GM19240 (cell line): Measurements from ENCODE around the gene ERCC4.
A peak's percentile ranks its signal among the peaks of the same experiment; 100 is the strongest.
"Not testable (repeated sequence)": the region's sequence is repeated elsewhere in the genome, so short reads cannot be mapped to it uniquely, and the experiment has no call there.

Experiments
- DNase-seq: peaks from one replicate; pipeline ENCODE4 v3.0.0; 2011; ENCODE audit warnings: low spot score; ENCODE audit not compliant: insufficient read length

Gene ERCC4

DNA sequence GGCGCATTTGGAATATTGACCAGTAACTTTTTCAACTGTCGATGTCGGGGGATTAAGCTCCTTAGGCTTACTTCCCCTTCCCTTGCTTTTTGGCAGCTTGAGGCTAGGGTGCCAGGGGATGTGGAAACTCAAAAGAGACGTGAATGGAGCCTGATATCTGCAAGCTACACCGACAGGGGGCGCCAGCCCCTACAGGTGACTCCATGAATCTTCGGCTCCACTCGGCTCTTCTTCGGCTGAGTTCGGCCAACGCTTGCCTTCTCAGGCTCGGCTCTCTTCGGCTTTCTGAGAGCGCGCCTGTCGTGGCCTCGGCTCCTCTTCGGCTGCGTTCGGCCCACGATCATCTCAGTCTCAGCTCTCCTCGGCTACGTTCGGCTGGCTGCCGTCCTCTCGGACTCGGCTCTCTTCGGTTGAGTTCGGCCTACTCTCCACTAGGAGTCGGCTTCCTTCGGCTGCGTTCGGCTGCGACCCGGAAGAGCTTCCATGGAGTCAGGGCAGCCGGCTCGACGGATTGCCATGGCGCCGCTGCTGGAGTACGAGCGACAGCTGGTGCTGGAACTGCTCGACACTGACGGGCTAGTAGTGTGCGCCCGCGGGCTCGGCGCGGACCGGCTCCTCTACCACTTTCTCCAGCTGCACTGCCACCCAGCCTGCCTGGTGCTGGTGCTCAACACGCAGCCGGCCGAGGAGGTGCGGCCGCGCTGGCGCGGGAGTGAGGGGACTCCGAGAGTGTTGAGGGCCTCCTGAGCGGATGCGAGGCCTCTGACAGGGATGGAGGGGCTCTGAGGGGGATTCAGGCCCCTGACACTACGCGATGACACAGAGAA lies at the start of gene ERCC4:
ERCC4 (plus strand) TSS at position 472 of the 827 bp plus-strand sequence; CDS start at position 484, 12 bp downstream.
- DNase-seq: peak; percentile 87

- DNase-seq: no peak
Observed at GRCh38 chr16:13873835-13874438, 46.0 kb upstream of the ERCC4 start.

DNA sequence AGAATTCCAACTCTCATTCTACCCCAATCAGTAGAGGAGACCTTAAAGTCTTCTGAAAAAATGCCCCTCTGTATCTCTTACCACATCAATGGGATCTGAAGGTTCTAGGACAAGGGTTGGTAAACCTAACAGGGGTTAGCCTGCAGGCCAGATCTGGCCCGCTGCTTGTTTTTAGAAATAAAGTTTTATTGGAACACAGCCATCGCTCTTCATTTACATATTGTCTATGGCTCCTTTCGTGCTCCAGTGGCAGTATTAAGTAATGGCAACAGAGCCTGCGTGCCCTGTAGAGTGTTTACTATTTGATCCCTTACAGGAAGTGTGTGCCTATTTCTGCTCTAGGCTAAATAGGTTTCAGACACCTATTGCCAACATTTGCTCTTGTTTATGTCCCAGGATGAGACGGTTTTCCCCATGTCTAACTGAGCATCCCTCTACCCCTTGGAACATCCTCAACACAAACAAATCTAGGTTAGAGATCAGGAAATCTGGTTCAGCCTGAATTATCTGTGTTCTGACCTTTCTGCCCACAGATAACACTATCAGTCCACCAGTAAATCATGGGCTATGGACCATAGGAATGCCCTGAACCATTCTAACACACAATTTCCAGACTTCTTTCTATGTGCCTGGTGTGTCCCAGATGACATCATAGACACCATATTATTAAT lies 44.2 kb upstream of the ERCC4 start:
- DNase-seq: no peak

GRCh38 chr16:13883276-13883675 lies 36.7 kb upstream of the ERCC4 start:
- DNase-seq: no peak

- DNase-seq: no peak
Observed at GRCh38 chr16:13883881-13884280, 36.1 kb upstream of the ERCC4 start.

DNA sequence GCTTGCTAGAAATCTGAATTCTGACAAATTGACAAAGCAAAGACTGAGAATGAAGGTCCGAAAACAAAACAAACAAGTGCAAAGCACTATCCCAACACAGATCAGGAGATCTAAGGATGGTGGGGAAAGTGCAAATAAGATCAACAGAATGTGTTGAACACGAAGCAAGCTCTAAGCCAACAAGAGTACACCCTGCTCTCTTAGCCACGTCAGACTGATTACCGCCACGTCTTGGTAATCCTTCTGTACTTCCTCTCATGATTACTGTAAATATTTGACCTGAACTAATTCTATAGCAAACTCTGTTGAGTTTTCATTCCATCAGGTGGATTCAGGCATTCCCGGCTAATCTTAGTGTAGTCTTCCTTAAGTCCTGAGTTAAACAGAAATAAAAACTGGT lies 34.3 kb upstream of the ERCC4 start:
- DNase-seq: no peak

DNA sequence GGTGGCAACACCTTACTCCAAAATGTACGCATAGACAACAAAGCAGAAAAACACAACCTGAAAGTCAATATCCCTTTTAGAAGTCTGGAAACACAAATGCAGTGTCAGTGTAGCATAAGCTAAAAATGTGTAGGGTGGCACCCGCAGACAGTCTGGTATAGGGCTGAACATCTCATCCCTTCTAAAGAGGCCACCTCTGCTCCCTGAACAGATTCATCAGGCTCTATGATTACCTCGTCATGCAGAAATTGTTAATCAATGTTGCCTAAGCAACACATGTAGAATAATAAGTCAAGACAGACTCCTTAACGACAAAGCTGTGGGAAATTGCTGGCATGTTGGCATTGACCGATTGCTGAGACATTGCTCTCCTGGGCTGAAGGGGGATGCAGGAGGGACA lies 33.3 kb upstream of the ERCC4 start:
- DNase-seq: no peak

- DNase-seq: not testable (repeated sequence)
Observed at GRCh38 chr16:13889323-13889722, 30.6 kb upstream of the ERCC4 start.

DNA sequence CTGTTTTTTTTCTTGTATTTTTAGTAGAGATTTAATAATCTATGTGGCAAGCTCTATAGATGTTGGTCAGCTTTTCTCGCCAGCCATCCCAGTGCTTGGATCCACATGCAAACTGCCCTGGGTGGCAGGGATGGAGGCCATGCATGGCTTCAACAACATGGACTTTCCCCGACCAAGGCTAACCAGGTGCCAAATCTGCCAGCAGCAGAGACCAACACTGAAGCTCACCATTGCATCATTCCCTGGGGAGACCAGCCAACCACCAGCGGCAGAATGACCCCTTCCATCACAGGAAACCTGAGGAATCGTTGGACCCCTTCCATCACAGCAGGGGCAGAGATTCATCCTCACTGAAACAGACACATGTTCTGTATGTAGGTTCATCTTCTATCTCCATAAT lies 27.7 kb upstream of the ERCC4 start:
- no peak for DNase-seq

DNA sequence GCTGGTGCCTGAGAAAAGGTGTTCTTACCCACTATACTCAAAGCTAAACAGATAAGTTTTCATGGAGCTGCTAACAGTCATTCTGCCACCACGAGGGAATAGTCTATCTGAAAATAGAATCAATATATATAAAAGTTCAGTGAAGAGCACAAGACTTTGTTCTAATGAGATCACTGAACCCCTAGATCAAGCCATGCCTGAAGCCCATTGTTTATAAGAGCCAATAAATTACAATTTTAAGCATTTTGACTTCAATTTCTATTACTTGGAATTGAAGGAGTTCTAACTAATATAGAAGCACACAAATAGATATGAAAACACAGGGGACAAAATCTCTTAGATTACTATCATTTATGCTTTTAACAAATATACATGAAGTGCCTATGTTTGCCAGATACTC lies 24.4 kb upstream of the ERCC4 start:
- no peak for DNase-seq

DNA sequence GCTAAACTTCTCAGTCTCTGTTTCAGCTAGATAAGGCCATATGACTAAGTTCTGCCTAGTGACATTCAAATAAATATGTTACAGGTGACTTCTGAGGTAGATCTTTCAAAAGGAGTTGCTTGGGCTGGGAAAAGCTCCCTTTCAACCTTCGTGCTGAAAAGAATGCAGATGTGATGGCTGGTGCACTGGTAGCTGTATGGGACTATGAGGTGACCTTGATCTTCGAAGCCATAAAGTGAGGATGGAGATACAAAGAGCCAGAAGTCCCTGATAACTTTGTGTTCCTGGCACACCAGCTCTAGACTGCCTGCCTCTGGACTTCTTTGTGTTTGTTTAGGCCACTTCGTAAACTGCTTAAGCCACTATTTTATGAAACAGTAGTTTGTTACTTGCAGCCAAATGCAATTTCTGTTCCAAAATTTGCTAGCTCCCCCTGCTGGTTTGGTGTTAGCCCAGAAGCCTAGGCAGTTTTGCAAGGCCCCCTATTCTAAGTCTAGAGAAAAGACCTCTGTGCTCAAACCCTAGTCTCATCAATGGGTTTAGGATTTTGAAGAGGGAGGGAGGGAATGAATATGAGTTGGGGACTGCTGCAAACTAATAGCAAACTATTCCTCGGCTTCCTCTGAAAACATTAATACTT lies 23.3 kb upstream of the ERCC4 start:
- DNase-seq: no peak

- DNase-seq: no peak
Observed at GRCh38 chr16:13897806-13898205, 22.1 kb upstream of the ERCC4 start.

GRCh38 chr16:13898233-13898632 lies 21.7 kb upstream of the ERCC4 start:
- DNase-seq: no peak

DNA sequence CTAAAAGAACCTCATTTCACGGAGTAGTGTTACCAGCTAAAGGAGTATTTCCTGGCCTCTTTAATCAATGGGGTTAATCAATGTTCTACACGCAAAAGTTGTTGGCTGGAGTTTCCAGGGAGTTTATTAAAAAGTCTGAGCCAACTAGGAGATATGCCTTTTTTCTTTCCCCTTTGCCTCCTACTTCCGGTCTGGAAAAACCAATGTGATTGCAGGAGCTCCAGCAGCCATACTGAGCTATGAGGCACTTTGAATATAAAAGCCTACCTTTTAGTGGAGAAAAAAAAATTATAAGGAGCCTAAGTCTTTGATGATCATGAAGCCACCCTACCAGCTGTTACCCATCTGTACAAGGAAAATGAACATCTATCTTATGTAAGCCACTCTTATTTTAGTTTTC lies 17.9 kb upstream of the ERCC4 start:
- no peak for DNase-seq

DNA sequence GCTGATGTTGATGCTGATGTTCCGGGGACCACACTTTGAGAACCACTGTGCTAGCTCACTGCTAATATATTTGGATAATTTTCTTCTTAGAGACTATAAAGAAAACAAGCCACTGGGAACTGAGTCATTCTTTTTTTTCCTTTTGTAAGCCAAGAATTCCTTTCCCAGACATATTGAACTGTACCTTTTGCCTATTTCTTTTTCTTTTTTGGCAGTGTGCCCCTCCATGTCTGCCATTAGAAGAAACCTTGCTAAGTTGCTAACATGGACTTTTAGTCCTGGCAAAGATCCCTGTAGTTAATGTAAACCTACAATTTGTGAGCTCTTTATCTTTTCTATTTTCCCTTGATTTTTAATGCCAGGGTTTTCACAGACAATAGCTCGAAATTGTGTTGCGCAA lies 17.3 kb upstream of the ERCC4 start:
- DNase-seq: no peak

GRCh38 chr16:13904179-13904691 lies 15.7 kb upstream of the ERCC4 start:
- DNase-seq: no peak

GRCh38 chr16:13904822-13905221 lies 15.1 kb upstream of the ERCC4 start:
- DNase-seq: not testable (repeated sequence)

- DNase-seq: no peak
Observed at GRCh38 chr16:13906168-13907089, 13.5 kb upstream of the ERCC4 start.

DNA sequence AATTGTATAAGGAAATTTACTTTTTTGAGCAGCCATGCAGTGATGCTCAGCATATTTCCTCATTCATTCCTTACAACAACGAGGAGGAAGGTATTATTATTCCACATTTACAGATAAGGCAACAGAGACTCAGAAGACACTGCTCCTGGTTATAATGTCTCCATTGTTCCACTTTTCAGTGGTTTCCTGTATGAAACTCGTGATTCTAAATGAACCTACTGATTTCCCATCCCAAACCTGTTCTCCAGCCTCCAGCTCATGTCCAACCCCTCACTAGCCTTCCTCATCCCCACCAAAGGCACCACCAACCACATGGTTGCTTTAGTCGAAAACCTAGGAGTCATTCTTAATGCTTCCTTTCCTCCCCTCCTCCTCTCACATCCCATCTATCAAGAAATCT lies 12.5 kb upstream of the ERCC4 start:
- DNase-seq: no peak

GRCh38 chr16:13909069-13909468 lies 10.9 kb upstream of the ERCC4 start:
- no peak for DNase-seq

DNA sequence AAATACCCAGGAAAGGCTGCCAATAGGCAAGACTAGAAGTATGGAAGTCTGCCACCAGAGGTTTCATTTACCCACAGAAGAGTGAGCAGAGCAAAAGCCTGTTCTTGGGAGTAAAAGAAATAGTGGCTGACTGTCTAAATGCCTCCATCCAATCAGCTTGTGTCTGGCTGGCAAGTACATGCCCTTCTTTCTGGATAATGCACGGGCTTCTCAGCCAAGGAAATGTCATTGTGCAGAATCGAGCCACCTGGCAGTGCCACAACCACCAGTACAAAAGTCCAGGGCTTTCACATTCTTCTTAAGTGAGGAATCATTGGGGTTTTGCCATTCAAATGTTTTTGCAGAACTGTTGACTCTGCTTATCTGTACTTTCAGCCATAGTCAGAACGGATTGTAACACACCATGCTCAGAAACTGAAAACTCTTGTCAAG lies 10.1 kb upstream of the ERCC4 start:
- DNase-seq: no peak
